ENCODE data around the gene MYO15A. TPM values are rescaled to one million over a fixed set of nuclear protein-coding genes. Genes with fewer than 3 reads are reported as not detected.

Gene MYO15A
- total and polyA plus RNA-seq, 7 donors: 0.10 to 0.76 (median 0.28) TPM

DNA sequence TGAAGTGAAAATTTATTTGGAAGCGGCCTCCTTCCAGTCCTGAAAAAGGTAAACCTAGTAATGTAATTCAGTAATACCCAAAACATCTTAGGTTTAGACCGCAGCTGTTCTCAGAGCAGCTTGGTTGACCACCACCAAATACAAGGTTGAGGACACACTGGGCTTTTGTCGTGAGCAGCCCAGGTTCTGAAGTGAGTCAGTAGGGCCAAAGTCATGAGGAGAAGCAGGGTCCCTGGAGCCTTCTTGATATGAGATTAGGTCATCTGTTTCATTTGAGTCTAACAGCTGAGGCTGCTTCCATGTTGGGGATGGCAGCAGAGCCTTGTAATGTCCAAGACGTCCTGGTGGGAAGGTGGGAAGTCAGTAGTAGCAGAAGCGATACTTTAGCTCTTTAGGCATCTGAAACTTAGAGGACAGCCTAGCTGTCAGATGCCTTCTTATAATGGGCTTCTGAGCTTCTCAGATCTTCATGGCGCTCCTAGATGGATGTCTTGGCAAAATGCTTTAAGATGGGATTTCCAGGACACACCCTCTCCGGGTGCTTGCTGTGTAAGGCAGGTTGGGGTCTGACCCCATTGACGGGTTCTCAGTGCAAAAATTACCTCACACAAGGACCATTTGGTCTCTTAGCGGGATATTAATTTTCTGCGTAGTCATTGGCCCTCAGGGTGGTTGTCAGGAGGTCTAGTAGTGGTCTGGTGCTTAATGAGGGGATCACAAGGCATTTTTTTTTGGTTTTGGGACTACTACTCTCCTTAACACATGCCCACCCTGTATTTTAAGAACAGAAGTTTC, 77.5 kb downstream of the MYO15A start:
- no peaks in the 10 kb centered on the region for H3K27me3 ChIP-seq (ENCODE audit: insufficient read depth in 3 of 3, low read length in 2 of 3)
- H3K27ac ChIP-seq: peak overlapping the region; percentile 96
- peaks cover 4 to 16% of the 10 kb centered on the region in 2 donors for H3K36me3 ChIP-seq (ENCODE audit: insufficient read depth in 1 of 2, low read depth in 1 of 2)
- intact Hi-C loops (cut with DNase I): no loop called here
- no peaks in the 10 kb centered on the region for H3K9me3 ChIP-seq
- ATAC-seq (no peak), DNase-seq (no peak)
- WGBS, 3 donors: 32 to 48% (median 36%) methylated on average over 10 of the region's 10 CpGs
- peak overlapping the region; percentile 96 for H3K4me3 ChIP-seq
- peaks cover 54% of the 10 kb centered on the region for H3K4me1 ChIP-seq
- TF ChIP-seq, protein P1, sequence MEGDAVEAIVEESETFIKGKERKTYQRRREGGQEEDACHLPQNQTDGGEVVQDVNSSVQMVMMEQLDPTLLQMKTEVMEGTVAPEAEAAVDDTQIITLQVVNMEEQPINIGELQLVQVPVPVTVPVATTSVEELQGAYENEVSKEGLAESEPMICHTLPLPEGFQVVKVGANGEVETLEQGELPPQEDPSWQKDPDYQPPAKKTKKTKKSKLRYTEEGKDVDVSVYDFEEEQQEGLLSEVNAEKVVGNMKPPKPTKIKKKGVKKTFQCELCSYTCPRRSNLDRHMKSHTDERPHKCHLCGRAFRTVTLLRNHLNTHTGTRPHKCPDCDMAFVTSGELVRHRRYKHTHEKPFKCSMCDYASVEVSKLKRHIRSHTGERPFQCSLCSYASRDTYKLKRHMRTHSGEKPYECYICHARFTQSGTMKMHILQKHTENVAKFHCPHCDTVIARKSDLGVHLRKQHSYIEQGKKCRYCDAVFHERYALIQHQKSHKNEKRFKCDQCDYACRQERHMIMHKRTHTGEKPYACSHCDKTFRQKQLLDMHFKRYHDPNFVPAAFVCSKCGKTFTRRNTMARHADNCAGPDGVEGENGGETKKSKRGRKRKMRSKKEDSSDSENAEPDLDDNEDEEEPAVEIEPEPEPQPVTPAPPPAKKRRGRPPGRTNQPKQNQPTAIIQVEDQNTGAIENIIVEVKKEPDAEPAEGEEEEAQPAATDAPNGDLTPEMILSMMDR (IDR thresholded peaks at IDR 0.05): no peak

DNA sequence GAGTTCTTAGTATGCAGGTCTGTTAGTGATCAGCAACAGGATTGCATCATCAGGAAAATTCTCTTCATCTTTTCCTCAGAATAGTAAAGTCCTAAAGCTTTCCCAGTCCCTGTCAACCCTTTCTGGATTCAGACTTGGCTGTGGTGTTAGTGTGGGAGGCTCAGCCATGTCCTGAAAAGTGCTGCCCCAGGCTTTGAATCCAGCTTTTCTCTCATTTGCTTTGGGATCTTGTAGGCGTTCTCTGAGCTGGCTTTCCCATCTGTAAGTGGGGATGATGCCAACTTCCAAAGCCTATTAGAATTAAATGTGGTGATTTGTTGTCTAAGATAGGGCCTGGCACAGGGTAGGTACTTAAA, 78.0 kb downstream of the MYO15A start:
- Histone ChIP-seq H3K27me3 (ENCODE audit: insufficient read depth in 3 of 3, low read length in 2 of 3) (no peaks in the 10 kb centered on the region), H3K27ac (peak overlapping the region; percentile 96), H3K4me3 (peak overlapping the region; percentile 96), H3K9me3 (no peaks in the 10 kb centered on the region), H3K36me3 (ENCODE audit: insufficient read depth in 1 of 2, low read depth in 1 of 2) (peaks cover 4 to 16% of the 10 kb centered on the region in 2 donors), H3K4me1 (peaks cover 60% of the 10 kb centered on the region)
- TF ChIP-seq, protein P1 (IDR thresholded peaks at IDR 0.05): no peak
- 7 to 23% (median 12%) methylated on average over 1 of the region's 1 CpG for WGBS, 3 donors
- DNase-seq (no peak), ATAC-seq (no peak)
- intact Hi-C loops (cut with DNase I): no loop called here

DNA sequence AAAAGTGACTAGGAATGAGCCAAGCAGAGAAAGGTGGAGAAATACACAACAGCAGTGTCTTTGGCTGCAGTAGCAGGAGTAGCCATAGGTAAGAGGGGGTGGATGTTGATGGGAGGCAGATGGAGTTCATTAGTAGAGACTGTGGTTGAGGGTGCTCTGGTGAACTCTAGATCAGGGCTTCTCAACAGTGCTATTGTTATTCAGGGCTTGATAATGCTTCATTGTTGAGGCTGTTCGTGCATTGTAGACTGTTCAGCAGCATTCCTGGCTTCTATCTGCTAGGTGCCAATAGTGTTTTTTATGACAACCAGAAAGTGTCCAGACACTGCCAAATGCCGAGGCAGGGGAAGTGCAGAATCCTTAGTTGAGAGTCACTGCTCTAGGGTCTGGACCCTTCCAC, 78.7 kb downstream of the MYO15A start:
- intact Hi-C loops (cut with DNase I): no loop called here
- H3K4me3 ChIP-seq: peak overlapping the region; percentile 96
- H3K9me3 ChIP-seq: no peaks in the 10 kb centered on the region
- TF ChIP-seq, protein P1 (IDR thresholded peaks at IDR 0.05): no peak
- DNase-seq: no peak
- H3K27ac ChIP-seq: peak overlapping the region; percentile 96
- peaks cover 4 to 16% of the 10 kb centered on the region in 2 donors for H3K36me3 ChIP-seq (ENCODE audit: insufficient read depth in 1 of 2, low read depth in 1 of 2)
- H3K4me1 ChIP-seq: peaks cover 66% of the 10 kb centered on the region
- ATAC-seq: no peak
- no peaks in the 10 kb centered on the region for H3K27me3 ChIP-seq (ENCODE audit: insufficient read depth in 3 of 3, low read length in 2 of 3)
- WGBS, 3 donors: 0 to 9% (median 7%) methylated on average over 2 of the region's 2 CpGs

DNA sequence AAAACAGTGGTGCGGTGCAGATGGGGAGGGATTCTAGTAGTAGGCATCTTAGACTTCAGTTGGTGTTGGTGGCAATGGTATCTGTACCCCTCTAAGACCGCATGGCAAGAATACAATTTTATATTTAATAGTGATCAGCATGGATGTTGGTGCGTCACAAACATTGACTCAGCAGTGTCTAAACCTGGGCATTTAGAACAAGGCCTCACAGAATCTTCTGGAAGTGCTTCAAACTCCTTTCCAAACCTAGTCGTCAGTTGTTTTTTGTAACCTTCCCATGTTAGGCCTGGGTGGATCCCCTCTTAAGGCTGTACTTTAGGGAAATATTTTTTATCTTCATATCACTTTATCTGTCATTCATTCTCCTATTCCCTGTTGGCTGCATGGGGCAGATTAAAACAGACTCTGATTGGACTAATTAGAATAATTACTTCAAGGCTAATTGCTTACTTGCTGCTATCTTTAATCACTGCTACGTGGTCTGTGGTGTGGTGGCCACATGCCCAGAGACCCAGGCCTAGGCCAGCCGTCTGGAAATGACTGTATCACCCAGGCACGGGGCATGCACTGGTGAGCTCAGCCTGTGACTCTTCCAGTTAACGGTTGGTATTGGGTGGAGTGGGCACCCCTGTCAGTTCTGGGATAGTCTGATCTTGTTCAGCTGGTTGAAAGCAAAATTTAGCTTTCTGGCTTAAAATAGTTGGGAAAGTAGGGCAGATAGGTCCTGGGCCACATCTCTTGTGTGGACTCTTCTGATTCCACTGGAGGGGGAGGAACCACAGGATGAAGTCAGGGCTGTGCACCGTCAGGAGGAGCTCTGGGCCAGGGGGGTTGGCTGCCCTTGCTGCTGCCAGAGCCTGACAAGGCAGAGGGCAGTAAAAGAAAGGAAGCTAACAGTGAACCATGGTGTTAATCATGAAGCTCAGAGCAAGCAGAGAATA, 79.5 kb downstream of the MYO15A start:
- H3K9me3 ChIP-seq: no peaks in the 10 kb centered on the region
- DNase-seq (peak in 1 of 2 donors; percentile 41), ATAC-seq (peak in 2 of 4 donors; percentile 9 to 25)
- H3K4me3 ChIP-seq: peak overlapping the region; percentile 96
- TF ChIP-seq, protein P1 (IDR thresholded peaks at IDR 0.05): no peak
- peak overlapping the region; percentile 96 for H3K27ac ChIP-seq
- no peaks in the 10 kb centered on the region for H3K27me3 ChIP-seq (ENCODE audit: insufficient read depth in 3 of 3, low read length in 2 of 3)
- intact Hi-C loops (cut with DNase I): no loop called here
- 18 to 33% (median 19%) methylated on average over 9 of the region's 9 CpGs for WGBS, 3 donors
- peaks cover 73% of the 10 kb centered on the region for H3K4me1 ChIP-seq
- H3K36me3 ChIP-seq (ENCODE audit: insufficient read depth in 1 of 2, low read depth in 1 of 2): peaks cover 4 to 16% of the 10 kb centered on the region in 2 donors

Data from psoas muscle (tissue), 8 donors.